ENCODE results near the gene ADORA1. TPM values are rescaled to one million over a fixed set of nuclear protein-coding genes. Genes with fewer than 3 reads are reported as not detected.
A peak's percentile ranks its signal among the peaks of the same experiment; 100 is the strongest.

The ADORA1 gene
- total RNA-seq, 5 donors from 2014 or later (not counting 1 experiment from before 2014, with no cell fraction given), result not detected

GRCh38 chr1:203204756-203205155, 77.2 kb downstream of the ADORA1 start:
- no peak overlapping the region for H3K27ac ChIP-seq (ENCODE audit: low read length)
- 50% methylated on average over 1 of the region's 2 CpGs for WGBS (ENCODE audit: insufficient coverage)
- ATAC-seq (replicated peaks in 1 of 4), result no peak
- no peaks in the 10 kb centered on the region for H3K4me1 ChIP-seq (ENCODE audit: control insufficient read depth in 1 of 2, extremely low read depth in 1 of 2, insufficient read depth in 2 of 2, low read length in 2 of 2)
- H3K27ac Mint-ChIP-seq, result no peak overlapping the region
- no peak for DNase-seq
- H3K27me3 ChIP-seq (replicated peaks in 1 of 2; ENCODE audit: control insufficient read depth in 2 of 2, extremely low read depth in 1 of 2, insufficient read depth in 2 of 2, low read length in 1 of 2), result peaks cover 0 to 23% of the 10 kb centered on the region in 2 experiments
- no peaks in the 10 kb centered on the region for H3K4me1 Mint-ChIP-seq
- CTCF ChIA-PET, result no interaction called here
- POLR2A ChIA-PET, result no interaction called here
- peaks cover 12 to 29% of the 10 kb centered on the region in 2 donors for H3K27me3 Mint-ChIP-seq
- no peaks in the 10 kb centered on the region for H3K9me3 Mint-ChIP-seq
- no peaks in the 10 kb centered on the region for H3K36me3 Mint-ChIP-seq
- H3K36me3 ChIP-seq (ENCODE audit: control insufficient read depth in 2 of 2, extremely low read depth in 1 of 2, insufficient read depth in 1 of 2, low read length in 1 of 2), result no peaks in the 10 kb centered on the region
- no peak overlapping the region for H3K4me3 Mint-ChIP-seq
- H3K9me3 ChIP-seq, result no peaks in the 10 kb centered on the region
- H3K4me3 ChIP-seq (ENCODE audit: control insufficient read depth in 1 of 2, extremely low read depth in 1 of 2, low read length in 1 of 2), result no peak overlapping the region

- Mint-ChIP-seq H3K36me3 (no peaks in the 10 kb centered on the region), H3K9me3 (no peaks in the 10 kb centered on the region), H3K27ac (no peak overlapping the region), H3K4me3 (no peak overlapping the region), H3K27me3 (peaks cover 4 to 15% of the 10 kb centered on the region in 2 donors), H3K4me1 (no peaks in the 10 kb centered on the region)
- DNase-seq (no peak), ATAC-seq (replicated peaks in 1 of 4) (no peak)
- Histone ChIP-seq H3K27ac (ENCODE audit: low read length) (no peak overlapping the region), H3K9me3 (no peaks in the 10 kb centered on the region), H3K27me3 (replicated peaks in 1 of 2; ENCODE audit: control insufficient read depth in 2 of 2, extremely low read depth in 1 of 2, insufficient read depth in 2 of 2, low read length in 1 of 2) (peaks cover 0 to 23% of the 10 kb centered on the region in 2 experiments), H3K4me1 (ENCODE audit: control insufficient read depth in 1 of 2, extremely low read depth in 1 of 2, insufficient read depth in 2 of 2, low read length in 2 of 2) (no peaks in the 10 kb centered on the region), H3K36me3 (ENCODE audit: control insufficient read depth in 2 of 2, extremely low read depth in 1 of 2, insufficient read depth in 1 of 2, low read length in 1 of 2) (no peaks in the 10 kb centered on the region), H3K4me3 (ENCODE audit: control insufficient read depth in 1 of 2, extremely low read depth in 1 of 2, low read length in 1 of 2) (no peak overlapping the region)
- ChIA-PET CTCF (no interaction called here), POLR2A (no interaction called here)
- WGBS (ENCODE audit: insufficient coverage), result 100% methylated on average over 1 of the region's 5 CpGs
These were observed 78.7 kb downstream of the ADORA1 start for GRCh38 chr1:203206129-203206687.

GRCh38 chr1:203207751-203208150, 80.2 kb downstream of the ADORA1 start:
- Mint-ChIP-seq H3K4me1 (no peaks in the 10 kb centered on the region), H3K4me3 (no peak overlapping the region), H3K27me3 (peaks cover under 1 to 5% of the 10 kb centered on the region in 2 donors), H3K9me3 (no peaks in the 10 kb centered on the region), H3K27ac (no peak overlapping the region), H3K36me3 (no peaks in the 10 kb centered on the region)
- Histone ChIP-seq H3K4me3 (ENCODE audit: control insufficient read depth in 1 of 2, extremely low read depth in 1 of 2, low read length in 1 of 2) (no peak overlapping the region), H3K27ac (ENCODE audit: low read length) (no peak overlapping the region), H3K36me3 (ENCODE audit: control insufficient read depth in 2 of 2, extremely low read depth in 1 of 2, insufficient read depth in 1 of 2, low read length in 1 of 2) (no peaks in the 10 kb centered on the region), H3K4me1 (ENCODE audit: control insufficient read depth in 1 of 2, extremely low read depth in 1 of 2, insufficient read depth in 2 of 2, low read length in 2 of 2) (no peaks in the 10 kb centered on the region), H3K27me3 (replicated peaks in 1 of 2; ENCODE audit: control insufficient read depth in 2 of 2, extremely low read depth in 1 of 2, insufficient read depth in 2 of 2, low read length in 1 of 2) (peaks cover 0 to 16% of the 10 kb centered on the region in 2 experiments), H3K9me3 (no peaks in the 10 kb centered on the region)
- no CpG with 5 or more reads among the region's 2 CpGs for WGBS (ENCODE audit: insufficient coverage)
- POLR2A ChIA-PET, result interaction anchor here in 1 of 2 donors (0.5 kb wide), 1 partner anchor 374 kb away, joined by 4 read pairs; no protein-coding TSS in a partner anchor
- CTCF ChIA-PET, result no interaction called here
- ATAC-seq (replicated peaks in 1 of 4) (no peak), DNase-seq (peak in 1 of 35 experiments; percentile 8)

GRCh38 chr1:203208181-203208580, 80.7 kb downstream of the ADORA1 start:
- peaks cover 4 to 5% of the 10 kb centered on the region in 2 donors for H3K27me3 Mint-ChIP-seq
- H3K4me3 Mint-ChIP-seq, result no peak overlapping the region
- DNase-seq (no peak), ATAC-seq (replicated peaks in 1 of 4) (no peak)
- H3K9me3 Mint-ChIP-seq, result no peaks in the 10 kb centered on the region
- no peak overlapping the region for H3K4me3 ChIP-seq (ENCODE audit: control insufficient read depth in 1 of 2, extremely low read depth in 1 of 2, low read length in 1 of 2)
- POLR2A ChIA-PET, result interaction anchor here in 1 of 2 donors (0.5 kb wide), 1 partner anchor 374 kb away, joined by 4 read pairs; no protein-coding TSS in a partner anchor
- no peak overlapping the region for H3K27ac ChIP-seq (ENCODE audit: low read length)
- H3K4me1 Mint-ChIP-seq, result no peaks in the 10 kb centered on the region
- no CpG with 5 or more reads among the region's 1 CpG for WGBS (ENCODE audit: insufficient coverage)
- H3K27ac Mint-ChIP-seq, result no peak overlapping the region
- H3K36me3 ChIP-seq (ENCODE audit: control insufficient read depth in 2 of 2, extremely low read depth in 1 of 2, insufficient read depth in 1 of 2, low read length in 1 of 2), result no peaks in the 10 kb centered on the region
- H3K9me3 ChIP-seq, result no peaks in the 10 kb centered on the region
- H3K27me3 ChIP-seq (replicated peaks in 1 of 2; ENCODE audit: control insufficient read depth in 2 of 2, extremely low read depth in 1 of 2, insufficient read depth in 2 of 2, low read length in 1 of 2), result peaks cover 0 to 15% of the 10 kb centered on the region in 2 experiments
- CTCF ChIA-PET, result no interaction called here
- H3K4me1 ChIP-seq (ENCODE audit: control insufficient read depth in 1 of 2, extremely low read depth in 1 of 2, insufficient read depth in 2 of 2, low read length in 2 of 2), result no peaks in the 10 kb centered on the region
- no peaks in the 10 kb centered on the region for H3K36me3 Mint-ChIP-seq

- H3K9me3 Mint-ChIP-seq, result no peaks in the 10 kb centered on the region
- CTCF ChIA-PET, result no interaction called here
- ATAC-seq (replicated peaks in 1 of 4) (no peak), DNase-seq (no peak)
- Histone ChIP-seq H3K4me1 (ENCODE audit: control insufficient read depth in 1 of 2, extremely low read depth in 1 of 2, insufficient read depth in 2 of 2, low read length in 2 of 2) (no peaks in the 10 kb centered on the region), H3K36me3 (ENCODE audit: control insufficient read depth in 2 of 2, extremely low read depth in 1 of 2, insufficient read depth in 1 of 2, low read length in 1 of 2) (no peaks in the 10 kb centered on the region), H3K4me3 (ENCODE audit: control insufficient read depth in 1 of 2, extremely low read depth in 1 of 2, low read length in 1 of 2) (no peak overlapping the region), H3K9me3 (no peaks in the 10 kb centered on the region), H3K27me3 (replicated peaks in 1 of 2; ENCODE audit: control insufficient read depth in 2 of 2, extremely low read depth in 1 of 2, insufficient read depth in 2 of 2, low read length in 1 of 2) (peaks cover 0 to 14% of the 10 kb centered on the region in 2 experiments), H3K27ac (ENCODE audit: low read length) (no peak overlapping the region)
- H3K4me1 Mint-ChIP-seq, result no peaks in the 10 kb centered on the region
- H3K36me3 Mint-ChIP-seq, result no peaks in the 10 kb centered on the region
- no peak overlapping the region for H3K27ac Mint-ChIP-seq
- POLR2A ChIA-PET, result interaction anchor here in 1 of 2 donors (0.5 kb wide), 1 partner anchor 146 kb away, joined by 3 read pairs; no protein-coding TSS in a partner anchor
- H3K27me3 Mint-ChIP-seq, result peaks cover 2 to 4% of the 10 kb centered on the region in 2 donors
- no peak overlapping the region for H3K4me3 Mint-ChIP-seq
These were observed 82.8 kb downstream of the ADORA1 start for GRCh38 chr1:203210350-203210749.

- POLR2A ChIA-PET, result interaction anchor here in 1 of 2 donors (0.5 kb wide), 1 partner anchor 146 kb away, joined by 3 read pairs; no protein-coding TSS in a partner anchor
- DNase-seq, result no peak
- Histone ChIP-seq H3K27ac (ENCODE audit: low read length) (no peak overlapping the region), H3K4me1 (ENCODE audit: control insufficient read depth in 1 of 2, extremely low read depth in 1 of 2, insufficient read depth in 2 of 2, low read length in 2 of 2) (no peaks in the 10 kb centered on the region), H3K36me3 (ENCODE audit: control insufficient read depth in 2 of 2, extremely low read depth in 1 of 2, insufficient read depth in 1 of 2, low read length in 1 of 2) (no peaks in the 10 kb centered on the region), H3K27me3 (replicated peaks in 1 of 2; ENCODE audit: control insufficient read depth in 2 of 2, extremely low read depth in 1 of 2, insufficient read depth in 2 of 2, low read length in 1 of 2) (peaks cover 0 to 18% of the 10 kb centered on the region in 2 experiments), H3K9me3 (no peaks in the 10 kb centered on the region), H3K4me3 (ENCODE audit: control insufficient read depth in 1 of 2, extremely low read depth in 1 of 2, low read length in 1 of 2) (no peak overlapping the region)
- Mint-ChIP-seq H3K27ac (no peak overlapping the region), H3K4me3 (no peak overlapping the region), H3K27me3 (peaks cover 2 to 4% of the 10 kb centered on the region in 2 donors), H3K4me1 (peaks cover 0 to 3% (median 0%) of the 10 kb centered on the region in 3 donors), H3K9me3 (no peaks in the 10 kb centered on the region), H3K36me3 (no peaks in the 10 kb centered on the region)
- CTCF ChIA-PET, result no interaction called here
- ATAC-seq (replicated peaks in 1 of 4), result no peak
These were observed 83.5 kb downstream of the ADORA1 start for GRCh38 chr1:203210988-203211387.

Data from T-cell (primary cell).